Measurements from ENCODE around the gene MAP3K4.

The MAP3K4 gene

GRCh38 chr6:161127071-161127740, 135.6 kb downstream of the MAP3K4 start:
- H3K9me3 ChIP-seq (ENCODE audit: control insufficient read depth, low read length) = no peaks in the 10 kb centered on the region
- H3K4me3 ChIP-seq (ENCODE audit: low read length) = no peak overlapping the region
- no peak overlapping the region for H3K9ac ChIP-seq (ENCODE audit: low read length)
- no peaks in the 10 kb centered on the region for H3K27me3 ChIP-seq (ENCODE audit: control insufficient read depth, insufficient read depth, low read length)
- H3K4me1 ChIP-seq (ENCODE audit: control insufficient read depth, insufficient read depth, low read length) = no peaks in the 10 kb centered on the region
- peaks cover 6% of the 10 kb centered on the region for H3K36me3 ChIP-seq (ENCODE audit: control insufficient read depth, insufficient read depth, low read length)

- Histone ChIP-seq H3K36me3 (ENCODE audit: control insufficient read depth, insufficient read depth, low read length) (peaks cover 6% of the 10 kb centered on the region), H3K9ac (ENCODE audit: low read length) (no peak overlapping the region), H3K4me3 (ENCODE audit: low read length) (no peak overlapping the region), H3K4me1 (ENCODE audit: control insufficient read depth, insufficient read depth, low read length) (no peaks in the 10 kb centered on the region), H3K9me3 (ENCODE audit: control insufficient read depth, low read length) (no peaks in the 10 kb centered on the region), H3K27me3 (ENCODE audit: control insufficient read depth, insufficient read depth, low read length) (no peaks in the 10 kb centered on the region)
Measured at GRCh38 chr6:161128230-161128629, 136.7 kb downstream of the MAP3K4 start.

- no peaks in the 10 kb centered on the region for H3K4me1 ChIP-seq (ENCODE audit: control insufficient read depth, insufficient read depth, low read length)
- H3K36me3 ChIP-seq (ENCODE audit: control insufficient read depth, insufficient read depth, low read length) = peaks cover 6% of the 10 kb centered on the region
- H3K9me3 ChIP-seq (ENCODE audit: control insufficient read depth, low read length) = no peaks in the 10 kb centered on the region
- no peak overlapping the region for H3K4me3 ChIP-seq (ENCODE audit: low read length)
- no peaks in the 10 kb centered on the region for H3K27me3 ChIP-seq (ENCODE audit: control insufficient read depth, insufficient read depth, low read length)
- no peak overlapping the region for H3K9ac ChIP-seq (ENCODE audit: low read length)
Measured at GRCh38 chr6:161128680-161129196, 137.2 kb downstream of the MAP3K4 start.

- H3K27me3 ChIP-seq (ENCODE audit: control insufficient read depth, insufficient read depth, low read length) = no peaks in the 10 kb centered on the region
- no peaks in the 10 kb centered on the region for H3K9me3 ChIP-seq (ENCODE audit: control insufficient read depth, low read length)
- H3K36me3 ChIP-seq (ENCODE audit: control insufficient read depth, insufficient read depth, low read length) = peaks cover 6% of the 10 kb centered on the region
- H3K4me1 ChIP-seq (ENCODE audit: control insufficient read depth, insufficient read depth, low read length) = no peaks in the 10 kb centered on the region
- no peak overlapping the region for H3K4me3 ChIP-seq (ENCODE audit: low read length)
- H3K9ac ChIP-seq (ENCODE audit: low read length) = no peak overlapping the region
Measured at GRCh38 chr6:161130541-161130940, 139.0 kb downstream of the MAP3K4 start.

- H3K4me1 ChIP-seq (ENCODE audit: control insufficient read depth, insufficient read depth, low read length) = no peaks in the 10 kb centered on the region
- no peaks in the 10 kb centered on the region for H3K27me3 ChIP-seq (ENCODE audit: control insufficient read depth, insufficient read depth, low read length)
- no peak overlapping the region for H3K4me3 ChIP-seq (ENCODE audit: low read length)
- no peaks in the 10 kb centered on the region for H3K9me3 ChIP-seq (ENCODE audit: control insufficient read depth, low read length)
- peaks cover 5% of the 10 kb centered on the region for H3K36me3 ChIP-seq (ENCODE audit: control insufficient read depth, insufficient read depth, low read length)
- no peak overlapping the region for H3K9ac ChIP-seq (ENCODE audit: low read length)
Measured at GRCh38 chr6:161130967-161131766, 139.6 kb downstream of the MAP3K4 start.

GRCh38 chr6:161132384-161132783, 140.8 kb downstream of the MAP3K4 start:
- no peaks in the 10 kb centered on the region for H3K4me1 ChIP-seq (ENCODE audit: control insufficient read depth, insufficient read depth, low read length)
- no peaks in the 10 kb centered on the region for H3K9me3 ChIP-seq (ENCODE audit: control insufficient read depth, low read length)
- no peaks in the 10 kb centered on the region for H3K36me3 ChIP-seq (ENCODE audit: control insufficient read depth, insufficient read depth, low read length)
- no peaks in the 10 kb centered on the region for H3K27me3 ChIP-seq (ENCODE audit: control insufficient read depth, insufficient read depth, low read length)
- H3K4me3 ChIP-seq (ENCODE audit: low read length) = no peak overlapping the region
- H3K9ac ChIP-seq (ENCODE audit: low read length) = no peak overlapping the region

- Histone ChIP-seq H3K36me3 (ENCODE audit: control insufficient read depth, insufficient read depth, low read length) (no peaks in the 10 kb centered on the region), H3K27me3 (ENCODE audit: control insufficient read depth, insufficient read depth, low read length) (no peaks in the 10 kb centered on the region), H3K9ac (ENCODE audit: low read length) (no peak overlapping the region)
Measured at GRCh38 chr6:161133963-161134362, 142.4 kb downstream of the MAP3K4 start.

GRCh38 chr6:161134550-161135298, 143.2 kb downstream of the MAP3K4 start:
- Histone ChIP-seq H3K4me3 (ENCODE audit: low read length) (no peak overlapping the region), H3K9ac (ENCODE audit: low read length) (no peak overlapping the region), H3K36me3 (ENCODE audit: control insufficient read depth, insufficient read depth, low read length) (no peaks in the 10 kb centered on the region), H3K9me3 (ENCODE audit: control insufficient read depth, low read length) (no peaks in the 10 kb centered on the region), H3K4me1 (ENCODE audit: control insufficient read depth, insufficient read depth, low read length) (peaks cover 3% of the 10 kb centered on the region), H3K27me3 (ENCODE audit: control insufficient read depth, insufficient read depth, low read length) (no peaks in the 10 kb centered on the region)

More at GRCh38 chr6:161133963-161134362, 142.4 kb downstream of the MAP3K4 start:
- H3K4me1 ChIP-seq (ENCODE audit: control insufficient read depth, insufficient read depth, low read length) = no peaks in the 10 kb centered on the region
- no peak overlapping the region for H3K4me3 ChIP-seq (ENCODE audit: low read length)
- H3K9me3 ChIP-seq (ENCODE audit: control insufficient read depth, low read length) = no peaks in the 10 kb centered on the region

GRCh38 chr6:161135695-161136591, 144.4 kb downstream of the MAP3K4 start:
- Histone ChIP-seq H3K9me3 (ENCODE audit: control insufficient read depth, low read length) (no peaks in the 10 kb centered on the region), H3K9ac (ENCODE audit: low read length) (no peak overlapping the region), H3K4me3 (ENCODE audit: low read length) (no peak overlapping the region), H3K4me1 (ENCODE audit: control insufficient read depth, insufficient read depth, low read length) (peaks cover 4% of the 10 kb centered on the region), H3K36me3 (ENCODE audit: control insufficient read depth, insufficient read depth, low read length) (no peaks in the 10 kb centered on the region), H3K27me3 (ENCODE audit: control insufficient read depth, insufficient read depth, low read length) (no peaks in the 10 kb centered on the region)

- Histone ChIP-seq H3K36me3 (ENCODE audit: control insufficient read depth, insufficient read depth, low read length) (no peaks in the 10 kb centered on the region), H3K9ac (ENCODE audit: low read length) (no peak overlapping the region), H3K4me1 (ENCODE audit: control insufficient read depth, insufficient read depth, low read length) (peaks cover 4% of the 10 kb centered on the region), H3K27me3 (ENCODE audit: control insufficient read depth, insufficient read depth, low read length) (no peaks in the 10 kb centered on the region), H3K4me3 (ENCODE audit: low read length) (no peak overlapping the region), H3K9me3 (ENCODE audit: control insufficient read depth, low read length) (no peaks in the 10 kb centered on the region)
Measured at GRCh38 chr6:161136655-161137054, 145.1 kb downstream of the MAP3K4 start.

- Histone ChIP-seq H3K27me3 (ENCODE audit: control insufficient read depth, insufficient read depth, low read length) (no peaks in the 10 kb centered on the region), H3K9ac (ENCODE audit: low read length) (no peak overlapping the region), H3K9me3 (ENCODE audit: control insufficient read depth, low read length) (no peaks in the 10 kb centered on the region), H3K4me3 (ENCODE audit: low read length) (no peak overlapping the region), H3K36me3 (ENCODE audit: control insufficient read depth, insufficient read depth, low read length) (no peaks in the 10 kb centered on the region), H3K4me1 (ENCODE audit: control insufficient read depth, insufficient read depth, low read length) (peaks cover 4% of the 10 kb centered on the region)
Measured at GRCh38 chr6:161137320-161137719, 145.8 kb downstream of the MAP3K4 start.
